Amygdala (tissue), 56 donors: ENCODE data around the gene C4B.
A peak's percentile ranks its signal among the peaks of the same experiment; 100 is the strongest.
"Not testable (repeated sequence)": the region's sequence is repeated elsewhere in the genome, so short reads cannot be mapped to it uniquely, and the experiment has no call there.

Experiments used
- DNase-seq, 56 donors: peaks; one replicate each; lab custom pipeline; 2025; lab: John Stamatoyannopoulos, UW

C4B gene

GRCh38 chr6:32028631-32029030 is 14.0 kb downstream of the C4B start:
- DNase-seq: not testable (repeated sequence)

- not testable (repeated sequence) for DNase-seq
These were observed 15.0 kb downstream of the C4B start for GRCh38 chr6:32029553-32029952.

DNA sequence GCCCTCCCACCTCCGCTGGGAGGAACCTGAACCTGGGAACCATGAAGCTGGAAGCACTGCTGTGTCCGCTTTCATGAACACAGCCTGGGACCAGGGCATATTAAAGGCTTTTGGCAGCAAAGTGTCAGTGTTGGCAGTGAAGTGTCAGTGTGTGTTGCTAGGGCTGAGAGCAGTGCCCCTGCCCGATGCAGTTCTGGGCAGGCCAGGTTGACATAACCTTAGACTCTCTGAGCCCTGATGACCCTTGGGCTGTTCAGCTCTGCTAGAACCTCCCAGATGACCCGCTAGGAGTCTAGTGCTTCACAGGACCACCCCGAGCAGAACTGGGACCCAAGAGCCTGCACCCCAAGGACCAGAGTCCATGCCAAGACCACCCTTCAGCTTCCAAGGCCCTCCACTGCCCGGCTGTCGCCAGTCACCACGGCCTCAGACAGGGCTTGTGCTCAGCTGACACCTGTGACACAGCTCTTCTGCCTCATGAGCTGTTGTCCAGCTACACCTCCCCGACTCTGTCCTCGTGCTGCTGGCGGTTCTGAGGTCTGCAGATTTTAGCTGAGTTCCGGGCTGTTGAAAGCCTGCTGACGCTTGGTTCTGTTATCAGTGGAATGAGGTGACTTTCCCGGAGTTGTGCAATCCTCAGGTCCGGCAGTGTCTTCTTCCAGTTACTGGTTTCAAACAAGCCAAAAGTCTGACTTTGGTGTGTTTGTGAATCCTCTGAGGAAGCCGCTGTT is 20.9 kb downstream of the C4B start:
- not testable (repeated sequence) for DNase-seq

DNA sequence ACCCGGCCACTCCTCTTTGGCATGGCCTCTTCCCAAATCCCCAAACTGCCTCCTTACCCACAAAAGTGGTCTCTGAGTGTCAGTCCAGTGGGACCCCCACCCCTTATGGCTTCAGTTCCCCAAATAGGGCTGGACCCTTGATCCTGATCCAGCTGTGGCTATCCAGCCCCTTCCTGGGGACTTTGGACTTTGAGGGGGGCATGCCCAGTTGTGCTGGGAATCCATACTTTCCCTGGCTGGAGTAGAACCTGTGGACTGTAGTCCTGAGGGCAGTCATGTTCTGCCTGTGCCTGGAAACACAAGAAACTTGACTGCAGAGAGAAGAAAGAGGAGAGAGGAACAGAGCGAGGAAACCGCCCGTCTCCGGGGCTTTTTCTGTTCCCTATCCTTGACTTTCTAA is 22.5 kb downstream of the C4B start:
- not testable (repeated sequence) for DNase-seq

GRCh38 chr6:32037598-32038524 is 23.3 kb downstream of the C4B start, which contains the start of gene CYP21A2:
Gene CYP21A2, plus strand, starts transcription at chr6:32038415. Its CDS starts 8 bp downstream, at chr6:32038423.
- not testable (repeated sequence) for DNase-seq

- DNase-seq: not testable (repeated sequence)
These were observed 24.3 kb downstream of the C4B start for GRCh38 chr6:32038878-32039277.

DNA sequence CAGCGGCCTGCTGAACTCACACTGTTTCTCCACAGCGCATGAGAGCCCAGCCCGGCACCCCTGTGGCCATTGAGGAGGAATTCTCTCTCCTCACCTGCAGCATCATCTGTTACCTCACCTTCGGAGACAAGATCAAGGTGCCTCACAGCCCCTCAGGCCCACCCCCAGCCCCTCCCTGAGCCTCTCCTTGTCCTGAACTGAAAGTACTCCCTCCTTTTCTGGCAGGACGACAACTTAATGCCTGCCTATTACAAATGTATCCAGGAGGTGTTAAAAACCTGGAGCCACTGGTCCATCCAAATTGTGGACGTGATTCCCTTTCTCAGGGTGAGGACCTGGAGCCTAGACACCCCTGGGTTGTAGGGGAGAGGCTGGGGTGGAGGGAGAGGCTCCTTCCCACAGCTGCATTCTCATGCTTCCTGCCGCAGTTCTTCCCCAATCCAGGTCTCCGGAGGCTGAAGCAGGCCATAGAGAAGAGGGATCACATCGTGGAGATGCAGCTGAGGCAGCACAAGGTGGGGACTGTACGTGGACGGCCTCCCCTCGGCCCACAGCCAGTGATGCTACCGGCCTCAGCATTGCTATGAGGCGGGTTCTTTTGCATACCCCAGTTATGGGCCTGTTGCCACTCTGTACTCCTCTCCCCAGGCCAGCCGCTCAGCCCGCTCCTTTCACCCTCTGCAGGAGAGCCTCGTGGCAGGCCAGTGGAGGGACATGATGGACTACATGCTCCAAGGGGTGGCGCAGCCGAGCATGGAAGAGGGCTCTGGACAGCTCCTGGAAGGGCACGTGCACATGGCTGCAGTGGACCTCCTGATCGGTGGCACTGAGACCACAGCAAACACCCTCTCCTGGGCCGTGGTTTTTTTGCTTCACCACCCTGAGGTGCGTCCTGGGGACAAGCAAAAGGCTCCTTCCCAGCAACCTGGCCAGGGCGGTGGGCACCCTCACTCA is 25.0 kb downstream of the C4B start:
- not testable (repeated sequence) for DNase-seq

DNA sequence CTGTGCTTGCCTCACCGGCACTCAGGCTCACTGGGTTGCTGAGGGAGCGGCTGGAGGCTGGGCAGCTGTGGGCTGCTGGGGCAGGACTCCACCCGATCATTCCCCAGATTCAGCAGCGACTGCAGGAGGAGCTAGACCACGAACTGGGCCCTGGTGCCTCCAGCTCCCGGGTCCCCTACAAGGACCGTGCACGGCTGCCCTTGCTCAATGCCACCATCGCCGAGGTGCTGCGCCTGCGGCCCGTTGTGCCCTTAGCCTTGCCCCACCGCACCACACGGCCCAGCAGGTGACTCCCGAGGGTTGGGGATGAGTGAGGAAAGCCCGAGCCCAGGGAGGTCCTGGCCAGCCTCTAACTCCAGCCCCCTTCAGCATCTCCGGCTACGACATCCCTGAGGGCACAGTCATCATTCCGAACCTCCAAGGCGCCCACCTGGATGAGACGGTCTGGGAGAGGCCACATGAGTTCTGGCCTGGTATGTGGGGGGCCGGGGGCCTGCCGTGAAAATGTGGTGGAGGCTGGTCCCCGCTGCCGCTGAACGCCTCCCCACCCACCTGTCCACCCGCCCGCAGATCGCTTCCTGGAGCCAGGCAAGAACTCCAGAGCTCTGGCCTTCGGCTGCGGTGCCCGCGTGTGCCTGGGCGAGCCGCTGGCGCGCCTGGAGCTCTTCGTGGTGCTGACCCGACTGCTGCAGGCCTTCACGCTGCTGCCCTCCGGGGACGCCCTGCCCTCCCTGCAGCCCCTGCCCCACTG is 25.9 kb downstream of the C4B start:
- not testable (repeated sequence) for DNase-seq

DNA sequence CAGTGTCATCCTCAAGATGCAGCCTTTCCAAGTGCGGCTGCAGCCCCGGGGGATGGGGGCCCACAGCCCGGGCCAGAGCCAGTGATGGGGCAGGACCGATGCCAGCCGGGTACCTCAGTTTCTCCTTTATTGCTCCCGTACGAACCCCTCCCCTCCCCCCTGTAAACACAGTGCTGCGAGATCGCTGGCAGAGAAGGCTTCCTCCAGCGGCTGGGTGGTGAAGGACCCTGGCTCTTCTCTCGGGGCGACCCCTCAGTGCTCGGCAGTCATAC is 26.4 kb downstream of the C4B start:
- not testable (repeated sequence) for DNase-seq

- not testable (repeated sequence) for DNase-seq
These were observed 26.8 kb downstream of the C4B start for GRCh38 chr6:32041385-32041784.

- not testable (repeated sequence) for DNase-seq
These were observed 27.7 kb downstream of the C4B start for GRCh38 chr6:32042276-32042675.

DNA sequence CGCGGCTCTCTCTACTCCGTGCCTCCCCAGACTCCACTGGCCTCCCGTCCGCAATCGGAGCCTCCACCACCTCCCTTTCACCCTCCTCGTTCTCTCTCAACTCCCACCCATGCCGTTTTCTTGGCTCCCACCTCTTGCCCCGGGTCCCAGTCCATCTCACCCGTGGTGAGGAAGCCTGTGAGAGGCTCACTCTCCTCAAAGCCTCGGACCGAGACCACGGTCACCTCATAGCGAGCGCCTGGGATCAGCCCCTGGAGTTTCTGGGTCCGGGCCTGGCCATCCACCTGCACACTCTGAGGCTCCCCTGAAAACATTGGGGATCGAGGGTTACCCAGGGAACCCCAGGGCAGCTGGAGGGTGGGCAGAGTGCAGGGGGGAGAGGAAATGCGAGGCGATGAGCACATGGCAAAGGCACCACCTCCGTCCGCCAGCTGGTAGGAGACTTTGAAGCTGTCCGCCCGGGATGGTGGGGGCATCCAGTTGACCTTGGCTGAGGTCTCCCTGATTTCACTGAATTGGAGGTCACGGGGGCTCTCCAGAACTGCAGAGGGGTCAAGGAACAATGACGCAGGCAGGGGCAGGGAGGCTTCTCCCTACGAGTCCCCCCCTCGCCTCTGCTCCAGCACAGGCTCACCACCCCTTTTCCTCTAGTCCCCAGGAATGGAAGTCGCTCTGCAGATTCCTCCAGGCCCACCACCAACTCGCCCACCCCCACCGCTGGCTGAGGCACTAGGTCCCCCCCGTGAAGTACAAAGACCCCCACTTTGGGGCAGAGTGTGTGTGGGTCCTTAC is 29.2 kb downstream of the C4B start:
- DNase-seq: not testable (repeated sequence)

- DNase-seq: not testable (repeated sequence)
These were observed 30.3 kb downstream of the C4B start for GRCh38 chr6:32044916-32045315.

GRCh38 chr6:32045811-32046449 is 31.3 kb downstream of the C4B start:
- peak in 2 of 56 donors; percentile 15 to 19 for DNase-seq

DNA sequence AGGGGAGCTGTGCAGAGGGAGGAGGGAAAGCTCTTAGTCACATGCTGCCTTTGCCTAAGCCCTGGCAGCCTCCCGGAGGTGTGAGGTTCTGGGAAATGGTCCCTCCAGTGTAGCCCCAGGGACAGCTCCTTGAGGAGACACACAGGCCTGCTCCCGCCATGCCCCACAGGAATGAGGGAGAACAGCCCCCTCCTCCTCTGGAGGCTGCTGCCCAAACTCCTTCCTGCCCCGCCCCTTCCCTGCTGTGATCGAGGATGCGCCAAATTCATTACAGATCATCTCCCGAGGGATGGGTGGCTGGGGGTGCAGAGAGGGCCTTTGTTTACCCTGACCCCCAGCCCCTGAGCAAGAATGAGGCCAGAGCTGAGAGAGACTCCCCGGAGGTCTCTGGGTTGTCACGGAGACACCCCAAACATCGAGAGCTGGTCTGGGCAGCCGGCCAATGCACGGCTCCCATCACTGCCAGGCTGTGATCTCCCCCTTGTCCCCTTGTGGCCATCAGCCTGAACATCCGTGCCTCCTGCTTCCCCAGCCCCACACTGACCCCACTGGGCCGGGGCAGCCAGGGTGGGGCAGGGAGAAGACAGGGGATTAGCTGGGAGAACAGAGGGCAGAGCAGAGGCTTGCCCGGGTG is 32.0 kb downstream of the C4B start:
- peak in 10 of 56 donors; percentile 10 to 56 (median 19) for DNase-seq

- DNase-seq: peak in 6 of 56 donors; percentile 17 to 56 (median 33)
These were observed 32.5 kb downstream of the C4B start for GRCh38 chr6:32047084-32047478.

DNA sequence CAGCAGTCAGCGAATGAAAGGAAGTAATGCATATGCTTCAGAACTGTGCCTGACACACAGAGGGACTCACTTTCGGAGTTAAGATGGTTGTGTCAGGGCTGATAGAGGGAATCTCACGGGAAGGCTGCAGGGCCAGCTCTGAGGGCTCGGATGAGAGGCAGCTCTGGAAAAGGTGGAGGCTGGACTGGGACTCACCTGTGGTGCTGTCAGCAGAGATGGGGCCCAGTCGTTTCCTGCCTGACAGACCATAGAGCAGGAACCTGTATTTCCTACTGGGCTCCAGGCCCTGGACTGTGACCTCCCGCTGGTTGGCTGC is 32.9 kb downstream of the C4B start:
- no peak for DNase-seq
